Right cardiac atrium (tissue), 5 donors: ENCODE results near the gene CD99. TPM values are rescaled to one million over a fixed set of nuclear protein-coding genes. Genes with fewer than 3 reads are reported as not detected.

Experiments used
- ATAC-seq, 2 donors: fragments of 200-7000 bp; cut with Tn5 transposase; one replicate each; pipeline versions ENCODE4 v1.8.0 to v1.9.1; 2020; ENCODE audit warnings: moderate library complexity in 2 of 2, mild to moderate bottlenecking in 1 of 2
- DNase-seq, 3 donors: peaks; one replicate each; pipeline ENCODE4 v3.0.0-alpha.2; 2020
- H3K27ac ChIP-seq: one replicate; pipeline ENCODE4 v1.5.1; 2013; ENCODE audit warnings: mild to moderate bottlenecking, low read length, control low read depth, moderate library complexity
- H3K27me3 ChIP-seq: one replicate; pipeline ENCODE4 v1.6.1; 2013; ENCODE audit not compliant: control insufficient read depth, insufficient read depth
- H3K4me1 ChIP-seq: one replicate; pipeline ENCODE4 v1.6.1; 2013; ENCODE audit warnings: low read length; ENCODE audit not compliant: control insufficient read depth, insufficient read depth
- H3K4me3 ChIP-seq: one replicate; pipeline ENCODE4 v1.5.1; 2013; ENCODE audit warnings: low read length, control low read depth
- H3K9me3 ChIP-seq: one replicate; pipeline ENCODE4 v1.6.1; 2013; ENCODE audit warnings: low read length; ENCODE audit not compliant: control insufficient read depth
- WGBS: extraction: QIAGEN DNeasy Blood & Tissue Kit; methylation state at CpG from one replicate; pipeline ENCODE4 v1.1.7; 2013; 5-methylcytosine and 5-hydroxymethylcytosine counted together
- intact Hi-C, 4 donors: fragments of 100-400 bp; cut with DNase I; formaldehyde crosslinking; loops; one replicate each; pipeline versions ENCODE4 v1.11.0 to v1.14.0; 2022 to 2023
- polyA plus RNA-seq: library from polyadenylated mRNA; stranded (reverse); fragments of 200-250 nt; gene quantifications from one replicate; pipeline ENCODE4 v1.2.3, GENCODE V29; 2013
- total RNA-seq, 4 donors: library from RNA; stranded (reverse); fragmentation: NEBNext Ultra II Directional; extraction: Animal tissue kit (Norgen Biotek cat#: 25700); gene quantifications; one replicate each; pipeline ENCODE4 v1.2.1, GENCODE V29; 2021
- donor health status: healthy with polysubstance abuse.
- donor health status: DM: no; HTN: yes; CAD: no.
- donor health status: DM: no; HTN: no; CAD: no.
- donor health status: DM: no; HTN: yes; CAD: no; lungs with severe emphysema.
- donor health status: DM: yes; HTN: yes; CAD: no.

CD99 gene
- total and polyA plus RNA-seq, 5 donors: 230 to 387 (median 337) TPM

GRCh38 chrX:2654436-2655340, 36.4 kb upstream of the CD99 start:
- ATAC-seq (no peak), DNase-seq (no peak)
- Histone ChIP-seq H3K27ac (no peak overlapping the region), H3K27me3 (no peaks in the 10 kb centered on the region), H3K9me3 (no peaks in the 10 kb centered on the region), H3K4me3 (no peak overlapping the region), H3K4me1 (no peaks in the 10 kb centered on the region)
- 80% methylated on average over 13 of the region's 13 CpGs for WGBS
- intact Hi-C loops: no loop called here

GRCh38 chrX:2656257-2656836, 34.7 kb upstream of the CD99 start:
- 86% methylated on average over 7 of the region's 7 CpGs for WGBS
- intact Hi-C loops: no loop called here
- H3K4me3 ChIP-seq: no peak overlapping the region
- H3K9me3 ChIP-seq: no peaks in the 10 kb centered on the region
- H3K27me3 ChIP-seq: no peaks in the 10 kb centered on the region
- no peak for ATAC-seq
- H3K27ac ChIP-seq: no peak overlapping the region
- DNase-seq: no peak
- H3K4me1 ChIP-seq: no peaks in the 10 kb centered on the region

GRCh38 chrX:2657532-2658113, 33.5 kb upstream of the CD99 start:
- intact Hi-C loops: no loop called here
- 93% methylated on average over 6 of the region's 6 CpGs for WGBS

GRCh38 chrX:2658585-2659292, 32.4 kb upstream of the CD99 start:
- DNase-seq (no peak), ATAC-seq (no peak)
- no peak overlapping the region for H3K4me3 ChIP-seq
- H3K4me1 ChIP-seq: no peaks in the 10 kb centered on the region
- intact Hi-C loops: no loop called here
- 82% methylated on average over 5 of the region's 5 CpGs for WGBS
- no peak overlapping the region for H3K27ac ChIP-seq
- H3K27me3 ChIP-seq: no peaks in the 10 kb centered on the region
- no peaks in the 10 kb centered on the region for H3K9me3 ChIP-seq

More at GRCh38 chrX:2657532-2658113, 33.5 kb upstream of the CD99 start:
- Histone ChIP-seq H3K9me3 (no peaks in the 10 kb centered on the region), H3K4me1 (no peaks in the 10 kb centered on the region), H3K27ac (no peak overlapping the region), H3K27me3 (no peaks in the 10 kb centered on the region), H3K4me3 (no peak overlapping the region)
- ATAC-seq (no peak), DNase-seq (no peak)

- intact Hi-C loops: no loop called here
- Histone ChIP-seq H3K4me3 (no peak overlapping the region), H3K27ac (no peak overlapping the region), H3K4me1 (no peaks in the 10 kb centered on the region), H3K27me3 (no peaks in the 10 kb centered on the region), H3K9me3 (no peaks in the 10 kb centered on the region)
- 66% methylated on average over 5 of the region's 5 CpGs for WGBS
- DNase-seq (no peak), ATAC-seq (peak; percentile 61 to 92)
Observed at GRCh38 chrX:2662586-2662985, 28.5 kb upstream of the CD99 start.

- peak; percentile 27 to 78 for ATAC-seq
- Histone ChIP-seq H3K27me3 (no peaks in the 10 kb centered on the region), H3K4me1 (no peaks in the 10 kb centered on the region), H3K4me3 (no peak overlapping the region), H3K9me3 (no peaks in the 10 kb centered on the region), H3K27ac (no peak overlapping the region)
- intact Hi-C loops: no loop called here
- peak; percentile 43 to 78 (median 63) for DNase-seq
- WGBS: 45% methylated on average over 10 of the region's 10 CpGs
Observed at GRCh38 chrX:2664502-2664901, 26.6 kb upstream of the CD99 start.

- no peaks in the 10 kb centered on the region for H3K4me1 ChIP-seq
- peak in 1 of 2 donors; percentile 56 for ATAC-seq
- H3K9me3 ChIP-seq: no peaks in the 10 kb centered on the region
- 58% methylated on average over 7 of the region's 7 CpGs for WGBS
- H3K4me3 ChIP-seq: no peak overlapping the region
- H3K27ac ChIP-seq: no peak overlapping the region
- intact Hi-C loops: no loop called here
- H3K27me3 ChIP-seq: no peaks in the 10 kb centered on the region
- no peak for DNase-seq
Observed at GRCh38 chrX:2665387-2666304, 25.4 kb upstream of the CD99 start.

GRCh38 chrX:2666491-2666890, 24.6 kb upstream of the CD99 start:
- H3K27ac ChIP-seq: no peak overlapping the region
- DNase-seq (no peak), ATAC-seq (no peak)
- H3K9me3 ChIP-seq: no peaks in the 10 kb centered on the region
- intact Hi-C loops: no loop called here
- no peaks in the 10 kb centered on the region for H3K4me1 ChIP-seq
- H3K4me3 ChIP-seq: no peak overlapping the region
- H3K27me3 ChIP-seq: no peaks in the 10 kb centered on the region
- WGBS: 88% methylated on average over 2 of the region's 2 CpGs

- 47% methylated on average over 4 of the region's 4 CpGs for WGBS
- Histone ChIP-seq H3K27ac (no peak overlapping the region), H3K4me3 (no peak overlapping the region), H3K4me1 (no peaks in the 10 kb centered on the region), H3K9me3 (no peaks in the 10 kb centered on the region), H3K27me3 (no peaks in the 10 kb centered on the region)
- intact Hi-C loops: no loop called here
- ATAC-seq (no peak), DNase-seq (no peak)
Observed at GRCh38 chrX:2670978-2671377, 20.1 kb upstream of the CD99 start.

GRCh38 chrX:2672084-2672483, 19.0 kb upstream of the CD99 start:
- 97% methylated on average over 6 of the region's 6 CpGs for WGBS
- ATAC-seq (no peak), DNase-seq (no peak)
- H3K4me3 ChIP-seq: no peak overlapping the region
- no peaks in the 10 kb centered on the region for H3K4me1 ChIP-seq
- no peaks in the 10 kb centered on the region for H3K27me3 ChIP-seq
- no peaks in the 10 kb centered on the region for H3K9me3 ChIP-seq
- intact Hi-C loops: no loop called here
- H3K27ac ChIP-seq: no peak overlapping the region
